ENCODE results near the gene TULP3.
"Not testable (repeated sequence)": the region's sequence is repeated elsewhere in the genome, so short reads cannot be mapped to it uniquely, and the experiment has no call there.

The TULP3 gene, protein sequence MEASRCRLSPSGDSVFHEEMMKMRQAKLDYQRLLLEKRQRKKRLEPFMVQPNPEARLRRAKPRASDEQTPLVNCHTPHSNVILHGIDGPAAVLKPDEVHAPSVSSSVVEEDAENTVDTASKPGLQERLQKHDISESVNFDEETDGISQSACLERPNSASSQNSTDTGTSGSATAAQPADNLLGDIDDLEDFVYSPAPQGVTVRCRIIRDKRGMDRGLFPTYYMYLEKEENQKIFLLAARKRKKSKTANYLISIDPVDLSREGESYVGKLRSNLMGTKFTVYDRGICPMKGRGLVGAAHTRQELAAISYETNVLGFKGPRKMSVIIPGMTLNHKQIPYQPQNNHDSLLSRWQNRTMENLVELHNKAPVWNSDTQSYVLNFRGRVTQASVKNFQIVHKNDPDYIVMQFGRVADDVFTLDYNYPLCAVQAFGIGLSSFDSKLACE

DNA sequence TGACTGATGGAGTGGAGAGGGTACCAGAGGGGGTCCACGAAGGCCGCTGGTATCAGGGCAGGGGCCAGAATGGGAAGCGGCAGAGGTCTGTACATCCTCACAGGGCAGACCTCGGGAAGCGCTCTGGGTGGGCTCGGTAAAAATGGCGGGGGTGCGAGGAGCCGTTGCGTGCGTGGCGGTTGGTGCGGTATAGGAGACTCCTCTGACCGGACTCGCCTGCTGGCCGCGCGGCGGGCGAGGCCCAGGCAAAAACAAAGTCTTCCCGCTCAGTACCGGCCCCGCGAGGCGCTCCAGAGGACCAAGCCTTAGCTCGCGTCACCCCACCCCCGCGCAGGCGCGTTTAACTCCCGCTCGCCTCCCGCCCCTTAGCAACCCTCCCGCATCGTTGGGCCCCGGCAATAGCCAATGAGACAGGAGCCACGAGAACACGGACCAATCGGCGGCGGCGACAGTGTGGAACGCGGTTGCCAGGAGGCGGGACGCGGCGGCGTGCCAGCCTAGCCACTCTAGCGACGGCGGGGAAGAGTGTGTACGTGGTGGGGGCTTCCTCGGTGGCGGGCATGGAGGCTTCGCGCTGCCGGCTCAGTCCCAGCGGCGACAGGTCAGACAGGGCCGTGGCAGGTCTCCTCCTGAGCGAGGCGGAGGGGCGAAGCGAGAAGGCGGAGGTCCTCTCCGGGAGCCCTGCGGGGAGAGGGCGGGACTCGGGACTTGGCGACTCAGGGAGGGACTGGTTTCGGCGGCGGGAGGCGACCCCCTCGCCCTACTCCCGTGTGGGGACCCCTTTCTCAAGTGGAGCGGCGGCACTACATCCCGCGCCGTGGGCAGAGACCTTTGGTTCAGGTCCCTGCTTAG, at the start of gene TULP3:
TULP3 (plus strand) TSS at position 504 of the 852 bp plus-strand sequence; CDS start at position 561, 57 bp downstream.
- peak; percentile 94 to 98 (median 95) for DNase-seq (ENCODE audit: low read depth in 2 of 3, low spot score in 1 of 3)

DNA sequence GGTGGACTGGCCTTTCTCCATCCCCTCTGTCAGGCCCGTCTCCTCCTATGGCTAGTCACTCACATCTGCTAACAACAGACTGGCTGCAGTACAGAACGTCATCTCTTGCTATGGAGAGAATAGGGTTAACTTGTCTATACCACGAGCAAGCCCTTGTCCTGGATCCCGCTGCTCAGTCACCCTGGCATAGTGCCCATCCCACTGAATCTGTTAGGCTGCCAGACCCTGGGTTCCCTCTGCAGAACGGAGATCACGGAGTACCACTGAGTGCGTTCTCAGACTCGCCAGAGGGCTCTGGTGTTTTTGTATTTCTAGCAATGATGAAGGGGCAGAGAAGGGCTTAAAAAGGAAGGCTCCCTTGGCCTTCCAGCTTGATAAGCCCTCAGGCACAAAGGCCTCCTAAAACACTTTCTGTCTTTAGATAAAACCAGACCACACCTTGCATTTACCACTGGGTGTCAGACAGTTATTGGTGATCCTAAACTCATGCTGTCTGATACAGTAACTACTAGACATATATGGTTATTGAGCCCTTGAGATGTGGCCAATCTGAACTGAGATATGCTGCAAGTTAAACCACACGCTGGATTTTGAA, 49.5 kb upstream of the TULP3 start:
- DNase-seq (ENCODE audit: low read depth in 2 of 3, low spot score in 1 of 3): no peak

DNA sequence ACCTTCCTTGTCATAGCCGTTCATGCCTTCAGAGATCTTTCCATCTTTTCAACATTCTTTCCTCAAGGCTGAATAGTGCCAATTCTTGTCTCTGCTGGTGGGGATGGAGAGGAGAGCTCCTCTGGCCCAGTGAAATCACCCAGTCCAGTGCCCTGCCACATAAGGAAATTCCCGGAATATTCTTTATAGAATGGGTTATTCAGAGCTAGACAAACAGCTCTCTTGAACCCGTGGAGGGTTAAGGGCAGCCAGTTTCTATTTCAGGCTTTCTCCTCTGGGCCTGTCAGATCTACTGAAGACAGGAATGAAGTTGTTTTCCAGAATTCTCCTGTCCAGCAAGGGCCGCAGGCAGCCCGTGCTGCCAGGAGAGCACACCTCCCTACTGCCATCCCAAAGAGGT, 47.7 kb upstream of the TULP3 start:
- no peak for DNase-seq (ENCODE audit: low read depth in 2 of 3, low spot score in 1 of 3)

DNA sequence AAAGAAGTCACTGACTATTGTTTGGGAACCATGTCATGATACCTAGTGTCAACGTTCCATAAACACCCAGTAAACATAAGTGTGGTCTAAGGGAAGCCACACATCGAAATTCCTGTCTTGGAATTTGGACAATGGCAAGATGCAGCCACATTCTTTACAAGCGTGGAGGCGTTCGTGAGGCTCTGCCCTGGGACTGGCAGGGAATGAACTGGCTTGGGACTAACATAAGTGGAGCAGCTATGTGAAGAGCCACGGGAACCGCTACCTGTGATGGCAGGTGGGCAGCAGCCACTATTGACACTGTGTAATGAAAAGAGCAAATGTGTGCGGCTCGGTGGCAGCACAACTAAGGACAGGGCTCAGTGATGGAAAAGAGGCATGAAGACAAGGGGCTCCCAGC, 45.9 kb upstream of the TULP3 start:
- DNase-seq (ENCODE audit: low read depth in 2 of 3, low spot score in 1 of 3): no peak

DNA sequence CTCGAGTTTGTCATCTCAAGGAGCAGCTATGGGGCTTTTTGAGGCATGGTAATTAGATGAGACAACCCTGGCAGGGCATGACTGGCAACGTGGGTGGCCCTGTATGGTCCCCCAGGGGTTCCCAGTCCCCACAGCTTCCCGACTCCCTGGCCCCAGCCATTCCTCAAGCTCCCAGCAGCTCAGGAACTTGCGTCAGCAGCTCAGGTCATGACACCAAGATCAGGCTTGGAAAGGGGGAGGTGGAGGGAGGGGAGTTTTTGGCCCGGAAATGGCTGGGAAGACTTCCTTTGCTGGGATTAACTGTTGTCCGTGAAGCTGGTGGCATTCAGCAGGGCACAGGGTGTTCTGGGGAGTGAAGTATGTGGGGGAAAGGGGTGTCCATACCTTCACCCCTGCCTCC, 45.4 kb upstream of the TULP3 start:
- DNase-seq (ENCODE audit: low read depth in 2 of 3, low spot score in 1 of 3): no peak

DNA sequence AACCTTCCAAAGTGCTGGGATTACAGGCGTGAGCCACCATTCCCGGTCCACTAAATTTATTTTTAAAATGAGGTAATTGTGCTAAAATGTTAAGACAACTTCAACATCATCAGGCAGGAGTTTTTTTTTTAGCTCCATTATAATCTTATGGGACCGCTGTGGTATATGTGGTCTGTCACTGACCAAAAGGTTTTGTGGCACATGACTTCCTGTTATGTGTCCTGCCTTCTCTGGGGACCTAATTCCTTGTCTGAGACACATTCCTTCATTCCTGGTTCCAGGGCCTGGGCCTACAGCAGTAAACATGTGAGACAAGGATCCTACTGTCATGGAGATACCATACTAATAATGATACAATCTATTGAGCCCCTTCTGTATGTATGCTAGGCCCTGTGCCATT, 38.8 kb upstream of the TULP3 start:
- DNase-seq (ENCODE audit: low read depth in 2 of 3, low spot score in 1 of 3): no peak

DNA sequence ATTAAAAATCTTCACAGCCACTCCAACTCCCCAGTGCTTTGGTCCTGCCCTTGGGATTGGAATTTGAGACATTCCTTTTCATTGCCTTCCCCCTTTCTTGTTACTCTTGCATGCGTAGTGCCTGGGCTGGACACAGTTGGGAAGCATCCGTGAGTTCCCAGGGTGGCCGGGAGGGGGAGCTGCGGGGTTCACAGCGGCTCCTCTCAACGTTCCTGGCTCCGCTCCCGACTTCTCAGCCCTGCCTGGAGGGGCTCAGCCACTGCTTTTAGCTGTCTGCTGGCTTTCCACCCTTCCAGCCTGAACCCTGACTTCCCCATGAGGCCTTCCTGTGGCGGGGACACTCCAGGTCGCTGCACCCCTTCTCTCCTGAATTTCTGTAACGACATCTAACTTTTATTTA, 37.1 kb upstream of the TULP3 start:
- DNase-seq (ENCODE audit: low read depth in 2 of 3, low spot score in 1 of 3): peak; percentile 18 to 50 (median 37)

DNA sequence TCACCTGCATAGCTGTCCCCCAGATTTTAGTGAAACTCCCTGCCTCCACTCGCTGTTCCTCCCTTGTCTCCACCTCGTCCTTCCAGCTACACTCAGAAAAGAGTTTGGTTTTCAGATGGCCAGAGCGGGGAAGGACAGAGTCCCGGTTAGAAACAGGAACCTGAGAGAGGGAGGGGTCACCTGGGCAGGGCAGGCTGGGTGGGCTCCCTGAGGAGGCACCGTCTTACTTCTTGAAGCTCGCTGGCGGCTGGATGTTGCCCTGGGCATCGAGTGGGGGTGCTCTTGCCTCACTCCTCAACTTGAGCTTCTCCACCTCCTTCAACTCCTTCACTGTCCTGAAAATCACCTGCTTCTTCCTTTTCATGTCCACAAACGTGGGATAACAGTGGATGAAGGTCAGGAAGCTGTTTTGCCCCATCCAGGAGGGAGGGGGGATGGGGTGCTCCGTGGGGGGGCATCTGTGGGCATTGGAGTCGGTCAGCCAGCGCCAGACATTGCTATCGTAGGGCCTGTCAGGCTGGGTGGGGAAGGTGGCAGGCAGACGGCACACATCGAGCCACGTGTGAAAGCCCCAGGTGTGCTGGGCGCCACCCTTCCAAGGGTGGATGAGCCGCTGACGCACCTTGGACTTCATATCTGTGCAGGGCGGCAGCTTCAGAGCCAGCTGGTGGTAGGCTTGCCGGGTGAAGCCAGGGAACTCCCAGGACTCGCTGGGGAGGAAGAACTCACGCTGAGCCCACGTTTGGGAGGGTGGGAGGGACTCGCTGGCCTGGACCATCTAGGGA, 35.8 kb upstream of the TULP3 start:
- DNase-seq (ENCODE audit: low read depth in 2 of 3, low spot score in 1 of 3): no peak

DNA sequence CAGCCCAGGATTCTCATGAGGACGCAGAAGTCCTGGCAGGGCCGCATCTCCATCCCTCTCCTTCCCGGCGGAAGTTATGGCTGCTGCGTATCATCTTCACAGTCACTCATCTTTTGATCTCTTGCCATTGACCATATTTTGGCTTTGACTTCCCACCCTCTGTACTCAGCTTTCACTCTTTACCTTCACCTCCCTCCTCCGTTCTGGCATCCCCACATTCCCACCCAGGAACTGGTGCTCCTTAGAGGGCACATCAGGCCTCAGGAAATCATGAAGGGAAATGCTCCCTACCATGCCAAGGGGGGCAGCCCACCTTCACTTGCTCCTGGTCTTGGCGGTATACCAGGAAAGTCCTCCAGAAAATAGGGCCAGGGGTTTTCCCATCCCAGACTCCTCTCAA, 35.1 kb upstream of the TULP3 start:
- no peak for DNase-seq (ENCODE audit: low read depth in 2 of 3, low spot score in 1 of 3)

DNA sequence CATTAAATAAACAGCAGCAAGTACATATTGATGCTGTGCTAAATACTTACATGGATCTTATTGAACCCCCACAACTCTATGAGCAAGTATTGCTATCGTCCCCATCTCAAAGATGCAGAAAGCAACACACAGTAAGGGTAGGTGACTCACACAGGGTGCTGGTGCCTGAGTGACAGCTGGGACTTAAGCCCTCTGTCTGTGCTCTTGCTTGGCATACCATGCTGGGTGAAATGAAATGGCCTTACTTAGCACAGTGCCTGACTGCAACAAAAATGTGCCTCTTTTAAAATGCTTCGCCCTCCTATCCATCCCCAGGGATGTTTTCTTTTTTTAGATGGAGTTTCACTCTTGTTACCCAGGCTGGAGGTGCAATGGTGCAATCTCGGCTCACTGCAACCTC, 34.6 kb upstream of the TULP3 start:
- no peak for DNase-seq (ENCODE audit: low read depth in 2 of 3, low spot score in 1 of 3)

DNA sequence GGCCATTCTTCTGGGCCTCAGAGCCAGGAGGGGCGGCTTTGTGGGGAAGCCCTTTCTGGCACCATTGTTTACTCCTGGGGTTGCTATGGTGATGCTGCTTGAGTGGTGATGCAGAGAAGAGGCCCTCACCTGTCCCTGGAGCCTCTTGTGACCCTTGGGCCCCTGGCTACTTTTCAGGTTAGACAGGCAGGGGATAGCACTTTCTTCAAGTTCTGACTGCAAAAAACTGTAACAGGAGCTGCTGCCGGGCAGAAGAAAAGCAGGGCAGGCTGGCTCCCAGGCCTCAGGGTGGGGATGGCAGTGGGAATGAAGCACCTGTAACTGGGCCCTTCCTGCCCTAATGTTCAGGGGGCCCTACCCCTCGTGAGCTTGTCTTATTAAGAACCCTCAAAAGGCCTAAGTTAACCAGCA, 33.7 kb upstream of the TULP3 start, which contains the start of gene TEX52:
TEX52 (minus strand) TSS at position 19 of the 411 bp plus-strand sequence; CDS start at position 6, 13 bp downstream.
- no peak for DNase-seq (ENCODE audit: low read depth in 2 of 3, low spot score in 1 of 3)

DNA sequence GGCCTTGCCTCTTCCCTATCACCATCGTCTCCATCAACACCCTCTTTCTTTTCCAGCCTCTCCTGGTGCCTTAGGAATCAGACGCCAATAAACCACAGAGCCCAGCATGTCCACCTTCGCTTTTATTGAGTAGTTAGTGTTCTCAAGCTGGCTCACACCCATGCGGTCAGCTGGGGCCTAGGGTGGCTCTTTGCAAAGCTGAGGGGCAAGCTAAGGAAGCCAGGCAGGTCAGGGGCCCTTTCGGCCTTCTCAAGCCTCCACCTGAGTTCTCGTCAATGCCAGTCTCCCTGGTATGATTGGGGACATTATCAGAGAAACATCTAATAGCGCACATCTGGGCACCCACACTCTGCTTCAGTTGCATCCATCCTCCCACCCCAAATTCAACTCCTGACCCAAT, 33.1 kb upstream of the TULP3 start:
- DNase-seq (ENCODE audit: low read depth in 2 of 3, low spot score in 1 of 3): no peak

DNA sequence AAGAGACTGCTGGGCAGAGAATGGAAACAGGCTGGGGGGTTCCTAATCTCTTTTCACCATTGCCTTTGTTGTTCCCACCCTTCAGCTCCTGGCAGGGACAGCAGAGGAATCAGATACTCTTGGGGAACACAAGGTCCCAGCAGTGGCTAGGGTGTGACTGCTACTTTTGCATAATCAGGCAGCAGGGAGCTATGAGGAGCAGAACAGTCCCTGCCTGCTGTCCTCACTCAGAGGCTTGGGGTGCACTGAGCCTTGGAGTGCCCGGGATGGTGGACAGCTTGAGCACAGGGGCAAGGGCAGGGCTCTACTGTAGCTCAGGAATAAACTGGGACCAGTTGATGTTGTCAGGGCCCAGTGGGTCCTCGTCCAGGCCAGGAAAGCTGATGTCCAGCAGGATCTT, 32.4 kb upstream of the TULP3 start:
- no peak for DNase-seq (ENCODE audit: low read depth in 2 of 3, low spot score in 1 of 3)

DNA sequence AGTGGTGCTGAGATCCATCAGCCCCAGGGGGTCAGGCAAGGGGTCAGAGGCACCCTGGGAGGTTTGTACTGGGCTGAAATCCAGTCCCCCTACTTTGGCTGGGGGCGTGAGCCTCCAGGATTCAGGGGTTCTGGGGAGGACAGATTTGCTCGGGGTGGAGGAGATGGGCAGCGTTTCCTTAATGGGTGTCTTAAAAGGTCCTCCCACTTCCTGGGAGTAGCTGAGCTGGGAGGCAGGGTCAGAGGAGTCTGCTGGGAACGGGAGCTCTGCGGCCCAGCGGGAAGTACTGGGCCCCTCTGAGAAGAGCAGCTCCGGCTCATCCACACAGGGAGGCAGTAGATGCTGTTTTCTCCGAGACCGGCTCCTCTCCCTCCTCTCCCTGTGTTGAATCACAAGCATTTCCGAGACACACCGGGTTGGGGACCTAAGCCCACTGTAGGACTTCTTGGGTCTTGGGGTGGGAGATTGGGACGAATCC, 31.7 kb upstream of the TULP3 start:
- DNase-seq (ENCODE audit: low read depth in 2 of 3, low spot score in 1 of 3): no peak

DNA sequence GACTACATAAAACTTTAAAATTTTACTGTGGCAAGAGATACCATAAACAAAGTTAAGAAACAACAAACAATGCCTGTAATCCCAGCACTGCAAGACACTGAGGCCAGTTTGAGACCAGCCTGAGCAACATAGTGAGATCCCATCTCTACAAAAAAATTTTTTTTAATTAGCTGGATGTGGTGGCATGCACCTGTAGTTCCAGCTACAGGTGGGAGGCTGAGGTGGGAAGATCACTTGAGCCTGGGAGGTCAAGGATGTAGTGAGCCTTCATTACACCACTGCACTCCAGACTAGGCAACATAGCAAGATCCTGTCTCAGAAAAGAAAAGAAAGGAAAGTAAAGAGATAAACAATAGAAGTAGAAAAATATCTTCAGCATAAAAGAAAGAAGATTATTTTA, 30.5 kb upstream of the TULP3 start:
- DNase-seq (ENCODE audit: low read depth in 2 of 3, low spot score in 1 of 3): no peak

DNA sequence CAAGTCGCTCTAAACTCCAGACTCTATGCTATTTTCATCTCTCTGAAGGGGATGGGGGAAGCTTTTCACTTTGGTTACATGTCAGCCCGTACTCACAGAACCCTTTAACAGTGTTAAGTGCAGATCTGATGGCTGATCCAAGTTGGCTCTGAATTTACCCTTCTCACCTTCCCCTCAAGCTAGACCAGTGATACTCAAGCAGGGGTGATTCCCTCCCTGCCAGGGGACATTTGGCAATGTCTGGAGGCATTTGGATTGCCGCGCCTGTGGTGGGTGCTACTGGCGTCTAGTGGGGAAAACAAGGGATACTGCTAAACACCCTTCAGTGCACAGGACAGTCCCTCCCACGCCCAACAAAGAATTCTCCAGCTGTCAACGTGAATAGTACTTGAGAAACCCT, 27.8 kb upstream of the TULP3 start:
- DNase-seq (ENCODE audit: low read depth in 2 of 3, low spot score in 1 of 3): no peak

DNA sequence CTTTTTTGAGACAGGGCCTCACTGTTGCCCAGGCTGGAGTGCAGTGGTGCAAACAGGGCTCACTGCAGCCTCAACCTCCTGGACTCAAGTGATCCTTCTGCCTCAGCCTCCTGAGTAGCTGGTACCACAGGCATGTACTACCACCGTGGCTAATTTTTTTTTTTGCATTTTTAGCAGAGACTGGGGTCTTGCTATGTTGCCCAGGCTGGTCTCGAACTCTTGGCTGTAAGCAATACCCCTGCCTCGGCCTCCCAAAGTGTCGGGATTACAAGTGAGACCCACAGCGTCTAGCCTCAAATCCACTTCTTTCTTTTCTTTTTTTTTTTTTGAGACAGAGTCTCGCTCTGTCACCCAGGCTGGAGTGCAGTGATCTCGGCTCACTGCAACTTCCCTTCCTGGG, 27.3 kb upstream of the TULP3 start:
- DNase-seq (ENCODE audit: low read depth in 2 of 3, low spot score in 1 of 3): not testable (repeated sequence)

DNA sequence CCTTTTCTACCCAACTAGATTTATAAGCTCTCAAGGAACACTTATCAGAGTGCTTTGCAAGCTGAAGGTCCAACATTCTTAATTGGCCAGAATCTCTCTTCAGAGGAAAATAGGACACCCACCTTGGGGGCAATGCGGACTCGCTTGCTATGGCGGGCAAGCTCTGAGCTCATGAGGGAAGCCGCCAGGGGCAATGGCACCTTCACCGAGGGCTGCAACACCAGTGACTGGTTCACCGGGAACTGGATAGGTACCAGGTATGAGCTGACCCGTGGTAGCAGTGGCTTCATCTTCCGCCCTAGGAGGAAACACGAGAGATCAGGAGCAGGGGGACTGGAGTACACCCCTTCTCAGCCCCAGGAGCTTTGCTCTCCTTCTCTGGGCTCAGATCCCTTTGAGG, 26.5 kb upstream of the TULP3 start:
- DNase-seq (ENCODE audit: low read depth in 2 of 3, low spot score in 1 of 3): no peak

DNA sequence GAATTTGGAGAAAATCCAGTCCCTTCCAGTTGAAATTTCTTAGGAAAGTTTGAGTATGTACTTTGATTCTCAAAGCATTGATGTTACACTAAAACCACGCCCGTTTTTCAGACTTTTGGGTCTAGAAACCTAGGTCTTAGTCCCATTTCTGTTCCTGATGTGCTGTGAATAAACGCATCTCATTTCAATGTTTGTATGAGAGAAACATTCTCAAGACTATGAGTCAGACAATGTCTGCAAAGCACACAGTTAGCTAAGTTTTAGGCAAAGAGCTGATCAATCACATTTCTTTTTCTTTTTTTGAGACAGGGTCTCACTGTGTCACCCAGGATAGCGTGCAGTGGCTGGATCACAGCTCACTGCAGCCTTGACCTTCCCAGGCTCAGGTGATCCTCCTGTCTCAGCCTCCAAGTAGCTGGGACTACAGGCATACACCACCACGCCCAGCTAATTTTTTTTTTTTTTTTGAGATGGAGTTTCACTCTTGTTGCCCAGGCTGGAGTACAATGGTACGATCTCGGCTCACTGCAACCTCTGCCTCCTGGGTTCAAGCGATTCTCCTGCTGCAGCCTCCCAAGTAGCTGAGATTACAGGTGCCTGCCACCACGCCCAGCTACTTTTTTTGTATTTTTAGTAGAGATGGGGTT, 21.6 kb upstream of the TULP3 start:
- DNase-seq (ENCODE audit: low read depth in 2 of 3, low spot score in 1 of 3): not testable (repeated sequence)

DNA sequence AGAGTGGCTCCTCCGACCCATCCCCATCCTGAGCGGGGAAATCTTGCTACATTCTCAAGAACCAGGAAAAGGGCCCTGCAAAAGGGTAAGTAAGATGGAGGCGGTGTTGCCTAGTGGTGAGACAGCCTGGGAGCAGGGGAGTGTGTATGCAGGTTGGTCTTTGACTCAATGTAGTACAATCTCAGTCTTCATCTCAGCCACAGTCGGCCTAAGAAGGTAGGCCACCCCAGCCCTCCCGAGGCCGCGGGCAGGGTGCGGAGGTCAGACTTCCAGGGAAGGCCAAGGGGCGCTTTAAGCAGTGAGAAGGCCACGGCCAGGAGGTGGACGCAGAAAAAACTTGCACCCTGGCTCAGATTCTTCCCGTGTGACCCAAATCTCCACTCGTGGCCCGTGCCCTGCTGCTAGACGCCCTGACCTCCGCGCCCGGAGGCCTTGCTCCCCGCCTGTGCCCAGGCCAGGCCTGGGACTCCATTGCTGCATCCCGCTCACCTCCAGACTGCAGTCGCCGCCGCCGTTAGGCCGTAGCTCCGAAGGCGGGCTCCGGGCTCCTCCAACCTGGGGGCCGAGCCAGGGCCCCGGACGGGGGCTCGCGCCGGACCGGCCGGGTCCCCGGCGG, 14.2 kb upstream of the TULP3 start:
- DNase-seq (ENCODE audit: low read depth in 2 of 3, low spot score in 1 of 3): peak in 1 of 3 donors; percentile 22

All from stimulated activated CD4-positive, alpha-beta T cell treated with anti-CD3 and anti-CD28 coated beads, Interleukin-12 subunit alpha, Interleukin-12 subunit beta, amount 100 ng/mL, for 48 hours (primary cell).